ENCODE measurements around the gene TLCD5. TPM values are rescaled to one million over a fixed set of nuclear protein-coding genes. Genes with fewer than 3 reads are reported as not detected.

The TLCD5 gene
- total RNA-seq, 1 experiment from 2014 or later, result 6.2 TPM

DNA sequence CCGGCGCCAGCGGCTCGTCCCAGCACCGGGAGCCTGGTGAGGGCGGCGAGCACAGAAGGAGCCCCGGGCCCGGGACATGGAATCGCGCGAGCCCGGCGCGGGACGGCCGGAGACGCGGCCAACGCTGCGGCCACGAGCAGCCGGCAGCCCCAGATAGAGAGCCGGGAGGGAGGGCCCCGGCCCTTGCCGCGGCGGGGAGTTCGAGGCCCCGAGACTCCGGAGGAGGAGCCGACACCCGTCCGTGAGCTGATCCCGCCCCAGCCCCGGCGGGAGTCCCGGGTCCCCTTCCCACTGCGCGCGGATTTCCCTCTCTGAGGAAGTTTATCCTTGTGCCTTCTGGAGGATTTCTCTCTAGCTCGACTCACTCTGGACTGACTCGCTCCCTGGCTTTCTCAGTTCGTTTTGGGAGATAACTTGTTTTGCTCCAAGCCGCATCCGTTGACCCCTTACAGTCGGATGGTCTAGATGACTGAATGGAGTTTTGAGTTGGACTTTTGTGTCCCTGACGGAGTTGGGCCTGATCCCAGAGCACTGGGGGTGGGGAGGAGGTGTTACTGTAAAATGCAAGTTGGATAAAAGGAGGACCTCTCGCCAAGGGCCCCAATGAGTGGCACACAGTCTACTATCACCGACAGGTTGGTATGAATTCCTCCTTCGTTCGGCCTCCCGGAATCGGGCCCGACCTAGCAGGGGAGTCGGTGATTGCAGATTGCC is 11.7 kb downstream of the TLCD5 start:
- no peaks in the 10 kb centered on the region for H3K27me3 ChIP-seq (ENCODE audit: low read length)
- H3K79me2 ChIP-seq (ENCODE audit: low read length), result peaks cover 53% of the 10 kb centered on the region
- peaks cover 40% of the 10 kb centered on the region for H4K20me1 ChIP-seq (ENCODE audit: low read length)
- ChIA-PET CTCF (interaction anchor here (0.9 to 1.4 kb wide), 2 partner anchors 33 to 64 kb away, joined by 3 to 4 read pairs; no protein-coding TSS in a partner anchor), POLR2A (ENCODE audit: unreplicated experiment) (interaction anchor here (0.6 kb wide), 1 partner anchor 33 kb away, joined by 3 read pairs; no protein-coding TSS in a partner anchor)
- TF ChIP-seq EZH2phosphoT487 (IDR thresholded peaks at IDR 0.05; ENCODE audit: borderline replicate concordance, low read length) (no peak), EZH2 (IDR thresholded peaks at IDR 0.05; ENCODE audit: low read length, unreplicated experiment) (no peak)
- TF ChIP-seq, protein P1, sequence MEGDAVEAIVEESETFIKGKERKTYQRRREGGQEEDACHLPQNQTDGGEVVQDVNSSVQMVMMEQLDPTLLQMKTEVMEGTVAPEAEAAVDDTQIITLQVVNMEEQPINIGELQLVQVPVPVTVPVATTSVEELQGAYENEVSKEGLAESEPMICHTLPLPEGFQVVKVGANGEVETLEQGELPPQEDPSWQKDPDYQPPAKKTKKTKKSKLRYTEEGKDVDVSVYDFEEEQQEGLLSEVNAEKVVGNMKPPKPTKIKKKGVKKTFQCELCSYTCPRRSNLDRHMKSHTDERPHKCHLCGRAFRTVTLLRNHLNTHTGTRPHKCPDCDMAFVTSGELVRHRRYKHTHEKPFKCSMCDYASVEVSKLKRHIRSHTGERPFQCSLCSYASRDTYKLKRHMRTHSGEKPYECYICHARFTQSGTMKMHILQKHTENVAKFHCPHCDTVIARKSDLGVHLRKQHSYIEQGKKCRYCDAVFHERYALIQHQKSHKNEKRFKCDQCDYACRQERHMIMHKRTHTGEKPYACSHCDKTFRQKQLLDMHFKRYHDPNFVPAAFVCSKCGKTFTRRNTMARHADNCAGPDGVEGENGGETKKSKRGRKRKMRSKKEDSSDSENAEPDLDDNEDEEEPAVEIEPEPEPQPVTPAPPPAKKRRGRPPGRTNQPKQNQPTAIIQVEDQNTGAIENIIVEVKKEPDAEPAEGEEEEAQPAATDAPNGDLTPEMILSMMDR (conservative IDR thresholded peaks at IDR 0.05; ENCODE audit: low read depth, low read length), result no peak
- peak overlapping the region; percentile 75 for H3K9ac ChIP-seq (ENCODE audit: low read length)
- BruUV-seq (replicated peaks), result no TSS peak
- H3K9me3 ChIP-seq (ENCODE audit: low read length), result no peaks in the 10 kb centered on the region
- H3K4me3 ChIP-seq (ENCODE audit: low read length), result peak overlapping the region; percentile 85
- peak overlapping the region; percentile 35; the same call in 1 of the 2 replicates for H3K27ac ChIP-seq (ENCODE audit: low read length)
- peaks cover 3% of the 10 kb centered on the region for H3F3A ChIP-seq (ENCODE audit: low read length, unreplicated experiment)
- no peaks in the 10 kb centered on the region for H3K9me2 ChIP-seq (replicated peaks; ENCODE audit: low read length)
- H3K4me2 ChIP-seq (ENCODE audit: low read length), result peak overlapping the region; percentile 87
- peaks cover 57% of the 10 kb centered on the region for H3K4me1 ChIP-seq (ENCODE audit: insufficient read depth, low read length)
- intact Hi-C loops (cut with micrococcal nuclease), result loop anchor here (5.0 kb wide), 2 partner anchors 46 to 146 kb away; no protein-coding TSS in a partner anchor
- peak overlapping the region; percentile 58 for H2AFZ ChIP-seq (ENCODE audit: low read length)
- DNase-seq, result peak; percentile 43
- H3K36me3 ChIP-seq (ENCODE audit: low read depth, low read length), result no peaks in the 10 kb centered on the region
- peak; percentile 28 for ATAC-seq

DNA sequence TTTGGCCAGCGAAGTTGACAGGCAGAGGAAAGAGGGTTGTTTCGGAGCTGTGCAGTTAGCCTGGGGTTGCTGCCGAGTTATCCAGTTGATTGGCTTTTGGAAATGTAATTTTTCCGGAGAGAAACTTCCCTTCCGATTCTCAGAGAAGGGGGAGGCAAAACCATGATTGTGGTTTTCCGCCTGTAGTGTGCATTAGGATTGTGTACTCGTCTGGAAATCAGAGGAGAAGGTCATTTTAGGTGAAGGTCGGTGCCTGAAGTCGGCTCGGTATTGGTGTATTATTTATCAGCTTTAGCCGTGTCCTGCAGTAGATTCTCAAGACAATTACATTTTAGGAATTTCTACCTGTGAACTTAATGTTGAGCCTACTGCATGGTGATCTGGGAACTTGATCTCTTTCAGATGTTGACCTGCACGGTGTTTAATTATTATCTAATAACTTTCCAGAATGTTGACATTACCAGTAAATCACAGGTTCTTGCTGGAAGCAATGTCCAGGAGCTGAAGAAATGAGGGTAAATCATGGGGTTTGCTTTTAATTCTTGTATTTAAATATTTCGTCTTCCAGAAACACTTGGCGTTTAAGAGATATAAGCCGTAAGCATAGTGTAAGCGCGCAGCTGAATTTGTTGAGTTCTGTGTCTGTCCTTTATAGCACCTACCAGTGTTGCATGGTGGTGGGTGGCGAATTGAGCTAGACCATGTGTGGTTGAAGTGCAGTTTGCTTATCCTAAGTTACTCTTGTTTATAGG is 12.4 kb downstream of the TLCD5 start:
- Histone ChIP-seq H3F3A (ENCODE audit: low read length, unreplicated experiment) (peaks cover 3% of the 10 kb centered on the region), H3K9ac (ENCODE audit: low read length) (peak overlapping the region; percentile 75), H3K4me3 (ENCODE audit: low read length) (peak overlapping the region; percentile 85), H3K27ac (ENCODE audit: low read length) (0 out of 2 replicates have a peak overlapping the region, but pooled peaks have one; percentile 35), H3K4me2 (ENCODE audit: low read length) (peak overlapping the region; percentile 87), H3K79me2 (ENCODE audit: low read length) (peaks cover 61% of the 10 kb centered on the region), H3K36me3 (ENCODE audit: low read depth, low read length) (no peaks in the 10 kb centered on the region), H3K27me3 (ENCODE audit: low read length) (no peaks in the 10 kb centered on the region), H3K4me1 (ENCODE audit: insufficient read depth, low read length) (peaks cover 50% of the 10 kb centered on the region), H3K9me2 (replicated peaks; ENCODE audit: low read length) (no peaks in the 10 kb centered on the region), H2AFZ (ENCODE audit: low read length) (peak overlapping the region; percentile 58), H4K20me1 (ENCODE audit: low read length) (peaks cover 47% of the 10 kb centered on the region), H3K9me3 (ENCODE audit: low read length) (no peaks in the 10 kb centered on the region)
- peak; percentile 41 for DNase-seq
- ChIA-PET CTCF (interaction anchor here (0.7 to 1.4 kb wide), 2 partner anchors 63 to 174 kb away, joined by 3 read pairs; partner anchors contain the start of gene GRIK4), POLR2A (ENCODE audit: unreplicated experiment) (interaction anchor here (0.6 kb wide), 1 partner anchor 33 kb away, joined by 3 read pairs; no protein-coding TSS in a partner anchor)
- intact Hi-C loops (cut with micrococcal nuclease), result loop anchor here (5.0 kb wide), 2 partner anchors 45 to 145 kb away; no protein-coding TSS in a partner anchor
- no peak for TF ChIP-seq EZH2phosphoT487 (IDR thresholded peaks at IDR 0.05; ENCODE audit: borderline replicate concordance, low read length)
- TF ChIP-seq, protein P1 (conservative IDR thresholded peaks at IDR 0.05; ENCODE audit: low read depth, low read length), result no peak
- ATAC-seq, result peak; percentile 0; the same call in 1 of the 2 replicates
- TSS peak; percentile 31 for BruUV-seq (replicated peaks)
